Measurements from ENCODE around the gene GTPBP3. TPM values are rescaled to one million over a fixed set of nuclear protein-coding genes. Genes with fewer than 3 reads are reported as not detected.

Gene GTPBP3
- total RNA-seq, 1 experiment from 2014 or later: 16.3 TPM

DNA sequence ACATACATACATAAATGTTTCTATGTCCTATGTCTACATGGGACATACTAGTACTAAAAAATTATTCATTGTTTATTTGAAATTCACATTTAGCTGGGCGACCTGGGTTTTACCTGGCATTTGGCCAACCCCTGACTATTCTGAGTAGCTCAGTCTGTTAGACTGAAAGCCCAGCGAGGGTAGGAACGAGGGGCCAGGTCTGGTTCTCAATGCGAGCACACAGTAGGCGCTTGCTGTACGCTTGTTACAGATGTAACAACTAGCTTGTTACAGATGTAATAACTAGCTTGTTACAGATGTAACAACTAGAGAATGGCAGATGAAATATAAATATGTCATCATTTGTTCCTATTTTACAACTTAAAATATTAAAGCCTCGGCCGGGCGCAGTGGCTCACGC lies 1.8 kb upstream of the GTPBP3 start:
- in situ Hi-C loops (cut with HindIII; ENCODE audit: low pct_unique_long_range_greater_than_20kb, low sequenced_read_pairs): no loop called here
- no peak for DNase-seq (ENCODE audit: low read depth, low spot score)

DNA sequence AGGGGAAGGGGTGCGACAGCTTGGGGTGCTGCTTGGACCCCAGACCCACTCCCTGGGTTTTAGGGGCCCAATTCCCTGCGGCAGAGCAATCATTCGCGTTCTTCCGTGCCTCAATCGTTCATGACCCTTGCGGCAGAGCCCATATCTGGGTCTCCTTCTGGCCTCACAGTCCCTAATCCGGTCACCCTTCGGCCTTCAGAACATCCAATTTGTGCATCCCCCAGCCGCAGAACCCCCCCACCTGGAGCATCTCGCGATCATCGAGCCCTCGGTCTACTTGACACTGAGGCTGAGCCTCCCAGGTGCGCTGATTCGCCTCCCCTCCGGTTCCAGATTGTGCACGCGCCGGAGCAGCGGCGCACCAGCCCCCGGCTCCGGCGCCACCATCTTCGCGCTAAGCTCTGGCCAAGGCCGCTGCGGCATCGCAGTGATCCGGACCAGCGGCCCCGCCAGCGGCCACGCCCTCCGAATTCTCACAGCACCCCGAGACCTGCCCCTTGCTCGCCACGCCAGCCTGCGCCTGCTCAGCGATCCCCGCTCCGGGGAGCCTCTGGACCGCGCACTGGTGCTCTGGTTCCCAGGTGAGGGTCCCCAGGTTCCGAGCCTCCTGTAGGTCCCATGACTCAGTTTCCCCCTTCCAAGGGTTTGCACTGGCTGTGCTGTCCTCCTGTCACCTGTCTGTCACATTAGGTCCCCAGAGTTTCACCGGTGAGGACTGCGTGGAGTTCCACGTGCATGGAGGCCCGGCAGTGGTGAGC lies 501 bp downstream of the GTPBP3 start:
- in situ Hi-C loops (cut with HindIII; ENCODE audit: low pct_unique_long_range_greater_than_20kb, low sequenced_read_pairs): no loop called here
- no peak for DNase-seq (ENCODE audit: low read depth, low spot score)

DNA sequence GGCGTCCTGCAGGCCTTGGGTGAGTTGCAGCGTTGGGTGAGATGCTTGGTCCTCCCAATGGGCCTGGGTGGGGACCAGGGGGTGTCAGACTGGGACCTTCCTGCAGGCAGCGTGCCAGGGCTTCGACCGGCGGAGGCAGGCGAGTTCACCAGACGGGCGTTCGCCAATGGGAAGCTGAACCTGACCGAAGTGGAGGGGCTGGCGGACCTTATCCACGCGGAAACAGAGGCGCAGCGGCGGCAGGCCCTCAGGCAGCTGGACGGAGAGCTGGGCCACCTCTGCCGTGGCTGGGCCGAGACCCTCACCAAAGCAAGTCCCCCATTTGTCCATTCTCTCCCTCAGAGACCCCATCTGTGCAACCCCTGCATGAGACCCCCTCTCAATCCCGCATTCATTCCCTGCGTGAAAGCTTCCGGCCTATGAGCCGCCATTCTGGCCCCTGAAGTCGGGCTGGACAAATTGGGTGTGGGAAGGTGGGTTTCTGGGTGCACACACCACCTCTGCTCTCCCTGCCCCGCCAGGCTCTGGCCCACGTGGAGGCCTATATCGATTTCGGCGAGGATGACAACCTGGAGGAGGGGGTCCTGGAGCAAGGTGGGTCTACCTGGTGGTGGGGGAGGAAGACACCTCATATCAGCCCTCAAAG lies 1.2 kb downstream of the GTPBP3 start:
- in situ Hi-C loops (cut with HindIII; ENCODE audit: low pct_unique_long_range_greater_than_20kb, low sequenced_read_pairs): no loop called here
- DNase-seq (ENCODE audit: low read depth, low spot score): no peak

DNA sequence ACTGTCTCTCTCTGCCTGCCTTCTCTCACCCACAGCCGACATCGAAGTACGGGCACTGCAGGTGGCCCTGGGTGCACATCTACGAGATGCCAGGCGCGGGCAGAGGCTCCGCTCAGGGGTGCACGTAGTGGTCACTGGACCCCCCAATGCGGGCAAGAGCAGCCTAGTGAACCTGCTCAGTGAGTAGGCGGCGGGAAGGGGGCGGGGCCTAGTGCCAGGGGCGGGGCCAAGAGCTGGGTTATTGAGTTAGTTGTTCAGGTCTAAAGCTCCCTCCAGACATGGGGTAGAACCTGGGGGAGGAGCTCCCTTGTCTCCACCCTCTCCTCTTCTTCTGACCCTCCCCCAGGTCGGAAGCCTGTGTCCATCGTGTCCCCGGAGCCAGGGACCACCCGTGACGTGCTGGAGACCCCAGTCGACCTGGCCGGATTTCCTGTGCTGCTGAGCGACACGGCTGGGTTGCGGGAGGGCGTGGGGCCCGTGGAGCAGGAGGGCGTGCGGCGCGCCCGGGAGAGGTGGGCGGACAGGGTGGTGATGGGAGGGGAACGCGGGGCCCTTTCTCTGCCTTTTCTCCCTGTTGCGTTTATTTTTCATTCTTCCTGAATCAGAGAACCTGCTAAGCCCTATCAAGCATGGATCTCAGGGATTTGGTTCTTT lies 1.9 kb downstream of the GTPBP3 start:
- in situ Hi-C loops (cut with HindIII; ENCODE audit: low pct_unique_long_range_greater_than_20kb, low sequenced_read_pairs): no loop called here

DNA sequence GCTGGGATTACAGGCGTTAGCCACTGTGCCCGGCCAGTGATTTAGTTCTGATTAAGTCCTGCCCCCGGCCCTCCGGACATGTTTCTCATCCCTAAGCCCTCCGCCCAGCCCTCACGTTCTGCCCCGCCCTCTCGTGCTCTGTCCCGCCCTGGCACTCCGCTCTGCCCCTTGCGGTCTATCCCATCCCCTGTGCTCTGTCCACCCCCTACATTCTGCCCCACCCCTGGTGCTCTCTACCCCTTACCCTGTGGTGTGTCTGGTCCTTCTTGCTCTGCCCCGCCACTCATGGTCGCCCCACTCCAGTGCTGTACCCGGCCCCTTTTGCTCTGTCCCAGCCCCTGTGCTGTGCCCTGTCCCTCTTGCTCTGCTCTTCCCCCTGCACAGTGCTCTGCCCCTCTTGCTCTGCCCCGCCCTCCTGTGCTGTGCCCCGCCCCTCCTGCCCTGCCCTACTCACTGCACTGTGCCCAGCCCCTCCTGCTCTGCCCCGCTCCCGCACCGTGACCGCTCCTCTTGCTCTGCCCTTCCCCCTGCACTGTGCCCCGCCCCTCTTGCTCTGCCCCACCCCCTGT lies 3.0 kb downstream of the GTPBP3 start:
- in situ Hi-C loops (cut with HindIII; ENCODE audit: low pct_unique_long_range_greater_than_20kb, low sequenced_read_pairs): no loop called here
- peak; percentile 29 for DNase-seq (ENCODE audit: low read depth, low spot score)

More for the DNA sequence above, 1.9 kb downstream of the GTPBP3 start:
- peak; percentile 22 for DNase-seq (ENCODE audit: low read depth, low spot score)

DNA sequence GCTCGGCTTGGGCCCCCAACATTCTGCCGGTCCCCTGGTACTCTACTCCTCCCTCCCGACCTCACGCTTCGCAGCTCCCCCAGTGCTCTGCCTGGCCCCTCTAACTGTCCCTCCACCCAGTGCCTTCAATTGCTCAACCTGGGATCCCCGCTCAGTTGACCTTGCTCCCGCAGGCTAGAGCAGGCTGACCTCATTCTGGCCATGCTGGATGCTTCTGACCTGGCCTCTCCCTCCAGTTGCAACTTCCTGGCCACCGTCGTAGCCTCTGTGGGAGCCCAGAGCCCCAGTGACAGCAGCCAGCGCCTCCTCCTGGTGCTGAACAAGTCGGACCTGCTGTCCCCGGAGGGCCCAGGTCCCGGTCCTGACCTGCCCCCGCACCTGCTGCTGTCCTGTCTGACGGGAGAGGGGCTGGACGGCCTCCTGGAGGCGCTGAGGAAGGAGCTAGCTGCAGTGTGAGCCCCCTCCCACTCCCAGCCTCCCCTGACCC lies 3.6 kb downstream of the GTPBP3 start:
- DNase-seq (ENCODE audit: low read depth, low spot score): no peak
- in situ Hi-C loops (cut with HindIII; ENCODE audit: low pct_unique_long_range_greater_than_20kb, low sequenced_read_pairs): no loop called here

DNA sequence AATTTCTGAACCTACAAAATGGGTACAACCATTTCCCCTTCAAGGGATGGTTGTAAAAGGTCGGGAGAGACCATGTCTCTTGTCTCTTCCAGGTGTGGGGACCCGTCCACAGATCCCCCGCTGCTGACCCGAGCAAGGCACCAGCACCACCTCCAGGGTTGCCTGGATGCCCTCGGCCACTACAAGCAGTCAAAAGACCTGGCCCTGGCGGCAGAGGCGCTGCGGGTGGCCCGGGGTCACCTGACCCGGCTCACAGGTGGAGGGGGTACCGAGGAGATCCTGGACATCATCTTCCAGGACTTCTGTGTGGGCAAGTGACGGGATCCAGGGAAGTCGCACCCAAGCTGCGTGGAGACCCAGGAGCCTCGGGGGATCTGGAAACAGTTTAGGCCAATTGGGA lies 4.0 kb downstream of the GTPBP3 start:
- in situ Hi-C loops (cut with HindIII; ENCODE audit: low pct_unique_long_range_greater_than_20kb, low sequenced_read_pairs): no loop called here
- no peak for DNase-seq (ENCODE audit: low read depth, low spot score)

DNA sequence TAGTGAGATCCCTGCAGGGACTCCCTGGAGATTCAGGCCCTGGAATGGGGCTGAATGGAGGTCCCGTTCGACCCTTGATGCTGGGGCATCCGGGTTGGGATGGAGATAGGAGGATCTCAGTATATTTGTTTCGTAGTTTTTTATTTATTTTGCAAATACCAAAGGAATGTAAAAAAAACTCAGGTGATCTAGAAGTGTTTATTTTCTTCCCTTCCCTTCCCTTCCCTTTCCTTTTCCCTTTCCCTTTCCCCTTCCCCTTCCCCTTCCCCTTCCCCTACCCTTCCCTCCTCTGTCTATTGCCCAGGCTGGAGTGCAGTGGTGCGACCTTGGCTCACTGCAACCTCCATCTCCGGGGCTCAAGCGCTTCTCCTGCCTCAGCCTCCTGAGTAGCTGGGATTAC lies 4.5 kb downstream of the GTPBP3 start:
- no peak for DNase-seq (ENCODE audit: low read depth, low spot score)
- in situ Hi-C loops (cut with HindIII; ENCODE audit: low pct_unique_long_range_greater_than_20kb, low sequenced_read_pairs): no loop called here

DNA sequence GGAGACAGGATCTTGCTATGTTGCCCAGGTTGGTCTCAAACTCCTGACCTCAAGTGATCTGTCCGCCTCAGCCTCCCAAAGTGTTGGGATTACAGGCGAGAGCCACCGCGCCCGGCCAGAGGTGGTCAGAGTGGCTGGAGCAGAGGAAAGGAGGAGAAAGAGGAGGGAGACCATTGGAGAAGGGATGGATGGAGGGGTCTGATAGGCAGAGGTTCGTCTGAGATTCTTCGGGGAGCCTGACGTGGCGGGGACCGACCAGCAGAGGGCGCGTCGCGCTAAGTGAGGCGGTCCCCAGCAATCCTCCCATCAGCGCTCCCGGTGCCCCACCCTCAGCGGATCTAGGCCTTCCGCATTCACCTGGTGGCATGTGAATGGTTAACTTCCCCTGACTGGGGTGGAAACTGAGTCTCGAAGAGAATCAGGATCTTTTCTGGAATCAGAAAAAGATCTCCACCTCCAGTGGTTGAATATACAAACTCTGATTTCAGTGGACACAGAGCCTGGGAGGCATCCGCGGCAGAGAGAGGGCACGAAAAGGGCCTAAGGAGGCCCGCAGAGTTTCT lies 8.8 kb downstream of the GTPBP3 start:
- in situ Hi-C loops (cut with HindIII; ENCODE audit: low pct_unique_long_range_greater_than_20kb, low sequenced_read_pairs): no loop called here
- DNase-seq (ENCODE audit: low read depth, low spot score): peak; percentile 63

DNA sequence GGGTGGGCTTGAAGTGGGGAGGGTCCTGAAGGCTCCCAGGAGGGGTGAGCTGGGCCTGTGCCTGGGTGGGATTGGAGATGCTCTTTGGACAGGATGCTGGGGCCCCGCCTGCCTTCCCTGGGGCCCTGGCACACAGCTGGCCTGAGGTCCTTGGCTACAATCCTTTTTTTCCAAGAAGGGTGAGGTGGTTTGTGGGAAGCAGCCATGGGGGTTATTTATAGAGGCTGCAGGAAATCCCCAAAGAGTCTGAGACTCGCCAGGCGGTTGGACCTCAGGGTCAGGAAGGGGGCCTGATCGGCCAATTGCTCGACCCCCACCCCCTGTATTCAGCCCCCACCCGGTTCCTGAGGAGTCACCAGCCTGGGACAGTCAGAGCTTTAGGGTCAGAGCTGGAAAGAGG lies 10.0 kb downstream of the GTPBP3 start:
- in situ Hi-C loops (cut with HindIII; ENCODE audit: low pct_unique_long_range_greater_than_20kb, low sequenced_read_pairs): no loop called here
- DNase-seq (ENCODE audit: low read depth, low spot score): no peak

DNA sequence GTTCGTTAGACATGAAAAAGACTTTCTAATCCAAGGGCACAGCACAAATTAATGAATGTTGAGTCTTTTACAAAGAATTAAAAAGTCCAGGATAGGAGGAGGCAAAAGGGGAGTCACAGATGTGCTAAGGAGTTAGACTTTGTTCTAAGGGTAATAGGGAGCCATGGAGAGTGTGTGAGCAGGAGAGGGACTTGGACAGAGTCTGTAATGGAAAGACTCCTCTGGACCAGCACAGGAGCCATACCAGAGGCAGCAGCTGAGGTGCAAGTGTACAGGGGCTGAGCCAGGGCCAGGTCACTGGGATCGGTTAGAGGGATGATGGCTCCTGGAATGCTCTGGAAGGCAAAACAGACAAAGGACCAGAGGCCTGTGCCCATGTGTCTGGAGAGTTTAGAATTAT lies 10.5 kb downstream of the GTPBP3 start:
- in situ Hi-C loops (cut with HindIII; ENCODE audit: low pct_unique_long_range_greater_than_20kb, low sequenced_read_pairs): no loop called here
- DNase-seq (ENCODE audit: low read depth, low spot score): no peak

DNA sequence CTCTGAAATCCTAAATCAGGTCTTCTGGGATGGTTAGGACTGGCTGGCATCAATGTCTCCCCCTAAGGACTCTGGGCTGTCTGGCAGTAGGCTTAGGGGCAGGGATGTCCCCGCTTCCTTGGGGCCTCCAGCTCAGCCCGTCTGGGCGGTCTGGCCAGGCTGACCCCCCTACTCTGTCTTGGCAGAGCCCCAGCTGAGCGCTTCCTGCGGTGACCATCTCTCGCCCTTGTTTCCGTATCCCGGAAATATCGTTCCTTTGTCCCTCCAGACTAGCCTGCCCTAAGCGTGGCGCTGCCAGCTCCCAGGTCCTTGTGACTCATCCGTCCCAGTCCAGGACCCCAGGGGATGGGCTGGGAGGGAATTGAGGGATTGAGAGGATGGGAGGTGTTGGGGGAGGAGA lies 11.3 kb downstream of the GTPBP3 start:
- in situ Hi-C loops (cut with HindIII; ENCODE audit: low pct_unique_long_range_greater_than_20kb, low sequenced_read_pairs): no loop called here
- peak; percentile 26 for DNase-seq (ENCODE audit: low read depth, low spot score)

DNA sequence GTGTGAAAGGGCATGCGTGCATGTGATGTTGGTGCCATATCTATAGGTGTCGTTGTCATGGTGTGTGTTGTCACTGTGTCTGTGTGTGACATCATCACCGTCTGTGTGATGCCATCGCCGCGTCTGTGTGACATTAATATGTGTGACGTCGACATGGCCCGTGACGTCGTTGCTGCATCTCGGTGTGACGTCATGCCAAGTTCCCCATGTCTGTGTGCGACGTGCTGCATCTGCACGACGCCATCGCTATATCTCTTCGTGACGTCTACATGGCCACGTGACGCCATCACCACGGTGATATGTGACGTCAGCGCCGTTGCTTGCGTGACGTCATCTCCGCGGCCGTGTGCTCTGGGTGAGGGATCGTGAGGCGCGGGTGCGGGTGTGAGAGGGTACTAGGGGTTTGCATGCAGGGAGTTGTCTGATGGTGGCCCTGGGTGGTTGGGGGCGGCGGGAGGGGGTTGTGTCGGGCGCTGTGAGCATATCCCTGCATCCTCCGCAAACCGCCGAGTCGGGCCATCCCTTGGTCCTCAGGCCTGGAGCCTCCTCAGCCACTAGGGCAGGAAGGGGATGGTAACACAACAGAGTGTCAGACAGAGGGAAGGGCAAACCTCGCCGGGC lies 14.6 kb downstream of the GTPBP3 start:
- in situ Hi-C loops (cut with HindIII; ENCODE audit: low pct_unique_long_range_greater_than_20kb, low sequenced_read_pairs): no loop called here
- no peak for DNase-seq (ENCODE audit: low read depth, low spot score)

DNA sequence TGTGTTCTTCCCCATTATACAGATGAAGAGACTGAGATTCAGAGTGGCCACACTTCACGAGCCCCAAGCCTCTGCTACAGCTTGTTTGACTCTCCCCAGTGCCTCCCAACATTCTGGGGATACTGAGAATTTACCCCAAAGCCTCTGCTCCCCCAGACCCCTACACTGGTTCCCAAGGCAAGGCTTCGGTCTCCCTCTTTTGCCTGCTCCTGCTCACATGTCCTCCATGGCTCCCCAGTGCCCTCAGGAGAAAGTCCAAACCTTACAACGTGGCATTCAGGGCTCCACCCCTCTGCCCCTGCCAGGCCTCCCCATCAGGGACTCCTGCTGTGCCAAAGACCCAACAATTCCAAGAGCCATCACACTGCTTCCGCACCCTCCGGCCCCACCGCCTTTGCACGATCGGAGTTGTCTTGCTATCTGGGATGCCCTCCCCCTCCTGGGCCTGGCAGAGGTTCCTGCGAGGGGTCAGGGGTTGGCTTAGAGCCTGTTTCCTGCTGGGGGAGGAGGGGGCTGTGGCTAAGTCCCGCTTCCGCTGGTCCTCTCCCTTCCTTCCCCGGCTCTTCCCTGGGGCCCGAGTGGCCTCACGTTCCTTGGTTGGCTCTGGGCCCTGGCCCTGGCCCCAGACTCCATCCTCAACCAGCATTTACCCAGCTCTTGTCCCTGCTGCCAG lies 15.4 kb downstream of the GTPBP3 start:
- in situ Hi-C loops (cut with HindIII; ENCODE audit: low pct_unique_long_range_greater_than_20kb, low sequenced_read_pairs): no loop called here
- DNase-seq (ENCODE audit: low read depth, low spot score): no peak

DNA sequence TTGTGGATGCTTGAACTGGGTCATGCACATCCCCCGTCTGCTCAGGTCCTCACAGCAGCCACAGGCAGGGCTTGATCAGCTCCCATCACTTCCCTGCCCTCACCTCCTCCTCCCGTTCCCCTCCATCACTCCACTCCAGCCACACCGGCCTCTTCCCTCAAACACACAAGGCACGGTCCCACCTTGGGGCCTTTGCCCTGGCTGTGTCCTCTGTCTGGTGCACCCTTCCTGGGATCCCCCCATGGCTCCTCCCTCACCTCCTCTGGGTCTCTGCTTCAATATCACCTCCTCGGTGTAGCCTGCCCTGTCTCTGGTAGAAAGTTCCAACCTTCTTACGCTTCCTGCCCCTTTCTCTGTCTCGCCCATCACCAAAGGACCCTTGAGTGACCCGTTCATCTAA lies 16.0 kb downstream of the GTPBP3 start:
- DNase-seq (ENCODE audit: low read depth, low spot score): no peak
- in situ Hi-C loops (cut with HindIII; ENCODE audit: low pct_unique_long_range_greater_than_20kb, low sequenced_read_pairs): no loop called here

DNA sequence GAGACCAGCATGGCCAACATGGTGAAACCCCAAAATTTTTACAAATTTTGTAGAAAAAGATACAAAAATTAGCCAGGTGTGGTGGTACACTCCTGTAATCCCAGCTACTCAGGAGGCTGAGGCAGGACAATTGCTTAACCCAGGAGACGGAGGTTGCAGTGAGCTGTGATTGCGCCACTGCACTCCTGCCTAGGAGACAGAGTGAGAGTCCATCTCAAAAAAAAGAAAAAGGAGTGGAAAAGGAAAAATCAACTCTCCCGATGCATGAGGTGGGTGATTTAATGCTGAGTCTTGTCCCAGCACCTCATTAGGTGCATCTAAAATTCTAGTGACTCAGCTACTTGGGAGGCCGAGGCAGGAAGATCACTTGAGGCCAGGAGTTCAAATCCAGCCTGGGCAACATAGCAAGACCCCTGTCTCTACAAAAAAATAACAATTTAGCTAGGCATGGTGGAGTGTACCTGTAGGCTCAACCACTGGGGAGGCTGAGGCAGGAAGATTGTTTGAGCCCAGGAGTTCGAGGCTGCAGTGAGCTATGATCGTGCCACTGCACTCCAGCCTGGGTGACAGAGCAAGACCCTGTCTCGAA lies 19.8 kb downstream of the GTPBP3 start:
- DNase-seq (ENCODE audit: low read depth, low spot score): no peak
- in situ Hi-C loops (cut with HindIII; ENCODE audit: low pct_unique_long_range_greater_than_20kb, low sequenced_read_pairs): no loop called here

DNA sequence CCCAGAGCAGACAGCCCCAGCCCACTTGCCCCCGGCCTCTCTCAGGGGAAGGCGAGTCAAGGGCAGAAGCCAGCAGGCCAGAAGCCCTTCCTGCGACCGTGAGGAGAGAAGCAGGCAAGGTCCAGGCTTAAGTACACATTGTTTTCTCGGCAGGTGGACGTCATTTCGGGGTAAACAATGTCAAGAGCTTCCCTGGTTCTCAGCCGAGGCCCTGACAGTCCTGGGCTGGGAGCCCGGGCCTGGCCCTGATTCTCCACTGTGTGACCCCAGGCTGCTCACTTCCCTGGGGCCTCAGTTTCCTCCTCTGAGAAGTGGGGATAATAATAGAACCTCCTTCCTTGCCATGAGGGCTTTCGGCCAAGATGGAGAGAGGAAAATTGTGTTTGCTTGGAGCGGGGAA lies 20.4 kb downstream of the GTPBP3 start:
- in situ Hi-C loops (cut with HindIII; ENCODE audit: low pct_unique_long_range_greater_than_20kb, low sequenced_read_pairs): no loop called here
- no peak for DNase-seq (ENCODE audit: low read depth, low spot score)
